ENCODE data around the gene SAMD11. TPM values are rescaled to one million over a fixed set of nuclear protein-coding genes. Genes with fewer than 3 reads are reported as not detected.
"Not testable (repeated sequence)": the region's sequence is repeated elsewhere in the genome, so short reads cannot be mapped to it uniquely, and the experiment has no call there.

Gene SAMD11
- total RNA-seq, 4 donors from 2014 or later = 1.0 to 40.7 (median 13.8) TPM

DNA sequence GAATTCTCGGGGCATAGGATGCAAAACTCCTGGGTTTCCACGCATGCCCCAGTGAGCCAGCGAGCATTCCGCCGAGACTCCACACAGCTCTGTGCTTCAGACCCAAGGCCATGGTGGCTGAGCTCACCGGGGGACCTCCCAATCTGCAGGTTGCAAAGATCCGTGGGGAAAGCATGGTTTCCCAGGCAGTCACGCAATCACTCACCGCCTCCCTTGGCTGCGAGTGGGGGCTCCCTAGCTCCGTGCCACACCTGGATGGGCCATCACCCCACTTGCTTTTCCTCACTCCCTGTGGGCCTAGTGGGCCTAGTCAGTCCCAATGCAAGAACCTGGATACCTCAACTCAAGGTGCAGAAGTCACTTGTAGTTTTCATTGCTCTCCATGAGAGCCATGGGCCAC is 37.0 kb upstream of the SAMD11 start:
- no peak overlapping the region for H3K27ac ChIP-seq
- no peak overlapping the region for H3K4me3 ChIP-seq
- peaks cover 0 to 15% of the 10 kb centered on the region in 2 donors for H3K27me3 ChIP-seq
- DNase-seq = no peak
- no peak for TF ChIP-seq POLR2A (IDR thresholded peaks at IDR 0.05)
- H3K4me1 ChIP-seq = no peaks in the 10 kb centered on the region
- intact Hi-C loops (cut with DNase I; ENCODE audit: low total_unique reads) = no loop called here
- H3K9me3 ChIP-seq = no peaks in the 10 kb centered on the region
- no peaks in the 10 kb centered on the region for H3K36me3 ChIP-seq

DNA sequence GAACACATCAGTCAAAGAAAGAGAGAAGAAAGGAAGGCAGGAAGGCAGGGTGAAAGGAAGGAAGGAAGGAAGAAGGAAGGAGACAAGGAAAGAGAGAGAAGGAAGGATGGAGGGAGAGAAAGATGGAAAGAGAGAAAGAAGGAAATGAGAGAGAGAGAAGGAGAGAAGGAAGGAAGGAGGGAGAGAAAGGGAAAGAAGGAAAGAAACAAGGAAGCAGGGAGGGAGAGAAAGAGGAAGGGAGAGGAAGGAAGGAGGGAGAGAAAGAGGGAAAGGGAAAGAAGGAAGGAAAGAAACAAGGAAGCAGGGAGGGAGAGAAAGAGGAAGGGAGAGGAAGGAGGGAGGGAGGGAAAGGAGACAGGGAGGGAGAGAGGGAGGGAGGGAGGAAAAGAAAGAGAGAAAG is 35.4 kb upstream of the SAMD11 start:
- Histone ChIP-seq H3K27me3 (peaks cover 0 to 7% of the 10 kb centered on the region in 2 donors), H3K9me3 (no peaks in the 10 kb centered on the region), H3K36me3 (no peaks in the 10 kb centered on the region), H3K4me3 (no peak overlapping the region), H3K4me1 (no peaks in the 10 kb centered on the region), H3K27ac (no peak overlapping the region)
- TF ChIP-seq POLR2A (IDR thresholded peaks at IDR 0.05) = no peak
- TF ChIP-seq, protein P1, sequence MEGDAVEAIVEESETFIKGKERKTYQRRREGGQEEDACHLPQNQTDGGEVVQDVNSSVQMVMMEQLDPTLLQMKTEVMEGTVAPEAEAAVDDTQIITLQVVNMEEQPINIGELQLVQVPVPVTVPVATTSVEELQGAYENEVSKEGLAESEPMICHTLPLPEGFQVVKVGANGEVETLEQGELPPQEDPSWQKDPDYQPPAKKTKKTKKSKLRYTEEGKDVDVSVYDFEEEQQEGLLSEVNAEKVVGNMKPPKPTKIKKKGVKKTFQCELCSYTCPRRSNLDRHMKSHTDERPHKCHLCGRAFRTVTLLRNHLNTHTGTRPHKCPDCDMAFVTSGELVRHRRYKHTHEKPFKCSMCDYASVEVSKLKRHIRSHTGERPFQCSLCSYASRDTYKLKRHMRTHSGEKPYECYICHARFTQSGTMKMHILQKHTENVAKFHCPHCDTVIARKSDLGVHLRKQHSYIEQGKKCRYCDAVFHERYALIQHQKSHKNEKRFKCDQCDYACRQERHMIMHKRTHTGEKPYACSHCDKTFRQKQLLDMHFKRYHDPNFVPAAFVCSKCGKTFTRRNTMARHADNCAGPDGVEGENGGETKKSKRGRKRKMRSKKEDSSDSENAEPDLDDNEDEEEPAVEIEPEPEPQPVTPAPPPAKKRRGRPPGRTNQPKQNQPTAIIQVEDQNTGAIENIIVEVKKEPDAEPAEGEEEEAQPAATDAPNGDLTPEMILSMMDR (IDR thresholded peaks at IDR 0.05) = no peak
- intact Hi-C loops (cut with DNase I; ENCODE audit: low total_unique reads) = no loop called here
- no peak for DNase-seq

DNA sequence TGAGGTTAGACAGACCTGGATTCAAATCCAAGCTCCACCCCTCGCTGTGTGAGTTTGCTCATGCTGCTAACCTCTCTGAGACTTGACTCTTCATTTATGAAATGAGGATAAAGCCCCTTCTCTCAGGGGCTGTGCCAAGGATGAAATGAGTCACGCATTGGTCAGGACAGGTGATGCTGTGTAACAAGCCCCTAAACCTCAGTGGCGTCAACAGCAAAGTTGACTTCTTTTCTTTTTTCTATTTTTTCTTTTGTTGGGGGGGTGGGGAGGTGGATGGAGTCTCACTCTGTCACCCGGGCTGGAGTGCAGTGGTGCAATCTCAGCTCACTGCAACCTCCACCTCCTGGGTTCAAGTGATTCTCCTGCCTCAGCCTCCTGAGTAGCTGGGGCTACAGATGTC is 33.9 kb upstream of the SAMD11 start:
- intact Hi-C loops (cut with DNase I; ENCODE audit: low total_unique reads); H3K9me3 ChIP-seq; DNase-seq; H3K36me3 ChIP-seq; H3K27me3 ChIP-seq; H3K4me1 ChIP-seq; H3K4me3 ChIP-seq; H3K27ac ChIP-seq: not testable (repeated sequence)

DNA sequence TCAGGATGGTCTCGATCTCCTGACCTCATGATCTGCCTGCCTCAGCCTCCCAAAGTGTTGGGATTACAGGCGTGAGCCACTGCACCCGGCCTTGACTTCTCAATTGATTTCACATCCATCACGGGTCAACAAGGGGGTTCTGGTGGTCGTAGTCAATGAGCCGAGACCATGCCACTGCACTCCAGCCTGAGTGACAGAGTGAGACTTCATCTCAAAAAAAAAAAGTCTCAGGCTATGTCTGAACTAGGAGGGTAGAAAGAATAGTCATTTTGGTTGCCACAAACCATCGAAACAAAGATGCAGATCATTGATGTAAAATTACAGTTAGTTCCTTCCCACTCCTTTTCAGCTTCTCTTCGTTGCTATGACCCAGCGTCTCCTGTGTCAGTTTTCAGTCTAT is 33.5 kb upstream of the SAMD11 start:
- intact Hi-C loops (cut with DNase I; ENCODE audit: low total_unique reads); H3K27me3 ChIP-seq; H3K9me3 ChIP-seq; DNase-seq; H3K4me1 ChIP-seq; H3K27ac ChIP-seq; H3K4me3 ChIP-seq; H3K36me3 ChIP-seq: not testable (repeated sequence)

DNA sequence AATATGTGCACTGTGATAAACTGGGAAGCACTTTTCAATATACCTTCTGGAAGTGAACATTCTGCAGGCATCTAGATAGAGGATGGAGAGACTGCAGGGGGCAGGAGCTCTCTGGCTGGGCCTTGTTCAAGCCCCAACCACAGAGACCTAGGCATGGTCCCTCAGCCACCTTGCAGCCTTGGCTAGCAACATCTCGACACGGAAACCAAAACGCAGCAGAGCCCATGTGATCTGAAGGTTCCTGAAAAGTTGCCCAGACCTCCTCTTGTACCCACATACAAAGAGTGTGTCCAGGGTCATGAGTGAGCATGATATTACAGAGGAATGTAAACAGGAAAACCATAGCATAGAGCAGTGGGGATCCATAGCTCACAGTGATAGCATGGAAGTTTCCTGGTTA is 33.1 kb upstream of the SAMD11 start:
- intact Hi-C loops (cut with DNase I; ENCODE audit: low total_unique reads) = no loop called here
- peaks cover 0 to 3% of the 10 kb centered on the region in 2 donors for H3K27me3 ChIP-seq
- TF ChIP-seq, protein P1 (IDR thresholded peaks at IDR 0.05) = no peak
- no peak for DNase-seq
- H3K9me3 ChIP-seq = no peaks in the 10 kb centered on the region
- no peak overlapping the region for H3K27ac ChIP-seq
- no peak overlapping the region for H3K4me3 ChIP-seq
- no peaks in the 10 kb centered on the region for H3K36me3 ChIP-seq
- H3K4me1 ChIP-seq = no peaks in the 10 kb centered on the region

DNA sequence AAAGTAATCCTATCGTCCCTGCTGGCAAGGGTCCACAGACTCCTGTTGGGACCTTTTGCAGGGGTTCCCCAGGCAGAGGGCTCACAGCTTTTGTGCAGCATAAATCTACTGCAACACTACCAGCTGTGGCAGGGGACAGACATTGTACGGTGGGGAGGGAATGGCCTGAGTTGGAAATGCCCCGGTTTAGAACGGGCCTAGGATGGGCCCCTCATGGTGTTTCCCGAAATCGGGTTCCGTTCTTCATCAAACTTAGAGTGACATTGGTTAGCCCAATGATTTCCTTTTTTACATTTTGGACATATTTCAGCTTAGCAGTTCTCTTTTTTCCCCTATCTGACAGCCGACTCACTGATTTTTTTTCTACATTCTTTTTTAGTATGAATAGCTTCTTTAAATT is 26.5 kb upstream of the SAMD11 start:
- no peaks in the 10 kb centered on the region for H3K9me3 ChIP-seq
- TF ChIP-seq POLR2A (IDR thresholded peaks at IDR 0.05) = no peak
- DNase-seq = no peak
- no peak overlapping the region for H3K4me3 ChIP-seq
- no peaks in the 10 kb centered on the region for H3K36me3 ChIP-seq
- intact Hi-C loops (cut with DNase I; ENCODE audit: low total_unique reads) = no loop called here
- no peak overlapping the region for H3K27ac ChIP-seq
- no peaks in the 10 kb centered on the region for H3K4me1 ChIP-seq
- H3K27me3 ChIP-seq = no peaks in the 10 kb centered on the region

DNA sequence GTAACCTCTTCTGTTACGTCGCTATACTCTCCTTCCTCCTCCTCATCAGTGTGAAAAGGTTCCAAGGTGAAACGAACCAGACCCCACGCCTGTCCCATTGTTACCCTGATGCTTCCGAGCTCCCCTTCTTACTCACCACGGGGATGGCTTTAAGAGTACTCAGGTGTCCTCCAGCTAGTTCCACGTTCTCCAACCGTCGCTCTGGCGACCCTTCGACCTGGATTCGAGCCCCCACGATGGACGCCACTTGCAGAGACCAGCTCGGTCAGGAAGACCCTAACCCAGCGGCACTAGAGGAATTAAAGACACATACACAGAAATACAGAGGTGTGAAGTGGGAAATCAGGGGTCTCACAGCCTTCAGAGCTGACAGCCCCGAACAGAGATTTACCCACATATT is 25.8 kb upstream of the SAMD11 start:
- H3K4me1 ChIP-seq; H3K9me3 ChIP-seq; H3K27me3 ChIP-seq; DNase-seq; H3K4me3 ChIP-seq; H3K36me3 ChIP-seq; intact Hi-C loops (cut with DNase I; ENCODE audit: low total_unique reads); H3K27ac ChIP-seq: not testable (repeated sequence)

DNA sequence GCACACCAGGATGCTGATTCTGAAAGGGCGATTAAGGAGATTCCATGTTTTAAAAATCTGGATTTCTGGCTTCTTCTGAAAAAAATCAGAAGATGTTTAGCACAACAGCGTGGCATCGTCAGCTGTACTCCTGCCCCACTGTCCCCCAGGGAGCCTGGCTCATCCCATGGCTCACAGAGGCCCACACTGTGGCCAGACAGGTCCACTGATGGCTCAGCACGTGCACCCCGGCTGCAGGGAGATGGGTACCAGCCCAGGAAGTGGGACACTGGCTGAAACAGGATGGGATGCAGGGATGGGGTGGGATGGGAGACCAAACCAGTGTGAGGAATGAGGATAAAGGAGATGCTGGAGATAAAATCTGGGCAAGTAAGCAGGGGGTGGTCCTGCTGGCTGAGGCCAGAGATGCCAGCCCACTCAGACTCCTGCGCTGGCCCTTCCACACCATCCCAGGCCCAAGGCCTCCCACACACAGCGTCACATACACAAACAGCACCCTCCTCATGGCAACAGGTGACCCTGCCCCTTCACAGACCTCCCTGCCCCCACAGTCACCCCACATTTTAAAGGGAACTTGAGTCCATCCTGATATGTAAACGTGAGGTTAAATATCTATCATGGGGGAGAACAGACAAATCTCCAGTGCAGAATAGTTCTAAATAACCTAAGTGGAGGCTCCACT is 23.9 kb upstream of the SAMD11 start:
- no peak for TF ChIP-seq POLR2A (IDR thresholded peaks at IDR 0.05)
- TF ChIP-seq, protein P1 (IDR thresholded peaks at IDR 0.05) = no peak
- intact Hi-C loops (cut with DNase I; ENCODE audit: low total_unique reads) = loop anchor here (10.0 kb wide), 1 partner anchor 75 kb away; no protein-coding TSS in a partner anchor
- H3K36me3 ChIP-seq = no peaks in the 10 kb centered on the region

More for the DNA sequence above, 23.9 kb upstream of the SAMD11 start:
- Histone ChIP-seq H3K27ac (no peak overlapping the region), H3K4me1 (no peaks in the 10 kb centered on the region), H3K4me3 (no peak overlapping the region), H3K9me3 (no peaks in the 10 kb centered on the region), H3K27me3 (no peaks in the 10 kb centered on the region)
- DNase-seq = no peak
